Measurements from ENCODE around the gene ADAT3.

ADAT3 gene

GRCh38 chr19:1905110-1905862 is at the start of gene ADAT3, which contains the start of gene SCAMP4:
ADAT3 (plus strand) TSS chr19:1905399; CDS start chr19:1912048, 6,649 bp downstream.
SCAMP4 (plus strand) TSS chr19:1905399; CDS start chr19:1915020, 9,621 bp downstream.
- no peaks in the 10 kb centered on the region; the same call in 1 of the 2 replicates for H4K20me1 ChIP-seq (ENCODE audit: control insufficient read depth, insufficient read depth, low read depth, low read length)
- peaks cover 19% of the 10 kb centered on the region for H3F3A ChIP-seq (ENCODE audit: control insufficient read depth, insufficient read depth)
- peak within 1 kb of the TSS; percentile 90 for H3K4me3 ChIP-seq (ENCODE audit: low read length)
- H3K36me3 ChIP-seq (ENCODE audit: control insufficient read depth, low read length) = peaks cover 6% of the 10 kb centered on the region
- no peak for TF ChIP-seq CTCF (IDR thresholded peaks at IDR 0.05; ENCODE audit: low read depth, low read length, poor library complexity, severe bottlenecking)
- TF ChIP-seq EZH2phosphoT487 (IDR thresholded peaks at IDR 0.05; ENCODE audit: borderline replicate concordance, low read length) = no peak
- H3K4me1 ChIP-seq (ENCODE audit: control insufficient read depth, low read length) = peaks cover 31% of the 10 kb centered on the region
- no peaks in the 10 kb centered on the region for H3K27me3 ChIP-seq (ENCODE audit: control insufficient read depth, low read length)
- peak within 1 kb of the TSS; percentile 59 for H3K27ac ChIP-seq (ENCODE audit: low read depth, low read length)
- H3K9me2 ChIP-seq (replicated peaks; ENCODE audit: control insufficient read depth, low read length) = no peaks in the 10 kb centered on the region
- peak within 1 kb of the TSS; percentile 95 for H3K4me2 ChIP-seq (ENCODE audit: low read length)
- H3K79me2 ChIP-seq (ENCODE audit: control insufficient read depth, low read length) = peaks cover 48% of the 10 kb centered on the region
- no peaks in the 10 kb centered on the region for H3K9me3 ChIP-seq (ENCODE audit: control insufficient read depth, insufficient read depth, low read length)

GRCh38 chr19:1855828-1856255 is 49.4 kb upstream of the ADAT3 start:
- Histone ChIP-seq H3K9me3 (ENCODE audit: control insufficient read depth, insufficient read depth, low read length) (no peaks in the 10 kb centered on the region), H3K27me3 (ENCODE audit: control insufficient read depth, low read length) (no peaks in the 10 kb centered on the region), H3K4me1 (ENCODE audit: control insufficient read depth, low read length) (peaks cover 94% of the 10 kb centered on the region), H3K4me3 (ENCODE audit: low read length) (peak overlapping the region; percentile 78), H4K20me1 (ENCODE audit: control insufficient read depth, insufficient read depth, low read depth, low read length) (peaks cover 13% of the 10 kb centered on the region; the same call in 1 of the 2 replicates), H3K4me2 (ENCODE audit: low read length) (peak overlapping the region; percentile 98), H3K36me3 (ENCODE audit: control insufficient read depth, low read length) (peaks cover 10% of the 10 kb centered on the region), H3K9me2 (replicated peaks; ENCODE audit: control insufficient read depth, low read length) (no peaks in the 10 kb centered on the region), H3K79me2 (ENCODE audit: control insufficient read depth, low read length) (peaks cover 94% of the 10 kb centered on the region), H3K27ac (ENCODE audit: low read depth, low read length) (peak overlapping the region; percentile 80), H3F3A (ENCODE audit: control insufficient read depth, insufficient read depth) (peaks cover 18% of the 10 kb centered on the region)
- peak; percentile 5 for TF ChIP-seq CTCF (IDR thresholded peaks at IDR 0.05; ENCODE audit: low read depth, low read length, poor library complexity, severe bottlenecking)
- no peak for TF ChIP-seq EZH2phosphoT487 (IDR thresholded peaks at IDR 0.05; ENCODE audit: borderline replicate concordance, low read length)

GRCh38 chr19:1856345-1856697 is 48.9 kb upstream of the ADAT3 start:
- H3F3A ChIP-seq (ENCODE audit: control insufficient read depth, insufficient read depth) = peaks cover 18% of the 10 kb centered on the region
- peak overlapping the region; percentile 80 for H3K27ac ChIP-seq (ENCODE audit: low read depth, low read length)
- peaks cover 96% of the 10 kb centered on the region for H3K79me2 ChIP-seq (ENCODE audit: control insufficient read depth, low read length)
- H3K9me3 ChIP-seq (ENCODE audit: control insufficient read depth, insufficient read depth, low read length) = no peaks in the 10 kb centered on the region
- no peak for TF ChIP-seq EZH2phosphoT487 (IDR thresholded peaks at IDR 0.05; ENCODE audit: borderline replicate concordance, low read length)
- no peak for TF ChIP-seq CTCF (IDR thresholded peaks at IDR 0.05; ENCODE audit: low read depth, low read length, poor library complexity, severe bottlenecking)
- peaks cover 10% of the 10 kb centered on the region for H3K36me3 ChIP-seq (ENCODE audit: control insufficient read depth, low read length)
- no peaks in the 10 kb centered on the region for H3K27me3 ChIP-seq (ENCODE audit: control insufficient read depth, low read length)
- peaks cover 13% of the 10 kb centered on the region; the same call in 1 of the 2 replicates for H4K20me1 ChIP-seq (ENCODE audit: control insufficient read depth, insufficient read depth, low read depth, low read length)
- no peaks in the 10 kb centered on the region for H3K9me2 ChIP-seq (replicated peaks; ENCODE audit: control insufficient read depth, low read length)
- peaks cover 99% of the 10 kb centered on the region for H3K4me1 ChIP-seq (ENCODE audit: control insufficient read depth, low read length)
- peak overlapping the region; percentile 78 for H3K4me3 ChIP-seq (ENCODE audit: low read length)
- H3K4me2 ChIP-seq (ENCODE audit: low read length) = peak overlapping the region; percentile 98
